Activated CD4-positive, alpha-beta T cell treated with anti-CD3 and anti-CD28 coated beads, Interleukin-2, amount 50 U/mL, for 4 hours (primary cell): ENCODE measurements around the gene CENPW.
A peak's percentile ranks its signal among the peaks of the same experiment; 100 is the strongest.

ENCODE experiments used
- DNase-seq, 2 experiments: peaks; one replicate each; pipeline ENCODE4 v3.0.0-alpha.2; 2020

The CENPW gene

DNA sequence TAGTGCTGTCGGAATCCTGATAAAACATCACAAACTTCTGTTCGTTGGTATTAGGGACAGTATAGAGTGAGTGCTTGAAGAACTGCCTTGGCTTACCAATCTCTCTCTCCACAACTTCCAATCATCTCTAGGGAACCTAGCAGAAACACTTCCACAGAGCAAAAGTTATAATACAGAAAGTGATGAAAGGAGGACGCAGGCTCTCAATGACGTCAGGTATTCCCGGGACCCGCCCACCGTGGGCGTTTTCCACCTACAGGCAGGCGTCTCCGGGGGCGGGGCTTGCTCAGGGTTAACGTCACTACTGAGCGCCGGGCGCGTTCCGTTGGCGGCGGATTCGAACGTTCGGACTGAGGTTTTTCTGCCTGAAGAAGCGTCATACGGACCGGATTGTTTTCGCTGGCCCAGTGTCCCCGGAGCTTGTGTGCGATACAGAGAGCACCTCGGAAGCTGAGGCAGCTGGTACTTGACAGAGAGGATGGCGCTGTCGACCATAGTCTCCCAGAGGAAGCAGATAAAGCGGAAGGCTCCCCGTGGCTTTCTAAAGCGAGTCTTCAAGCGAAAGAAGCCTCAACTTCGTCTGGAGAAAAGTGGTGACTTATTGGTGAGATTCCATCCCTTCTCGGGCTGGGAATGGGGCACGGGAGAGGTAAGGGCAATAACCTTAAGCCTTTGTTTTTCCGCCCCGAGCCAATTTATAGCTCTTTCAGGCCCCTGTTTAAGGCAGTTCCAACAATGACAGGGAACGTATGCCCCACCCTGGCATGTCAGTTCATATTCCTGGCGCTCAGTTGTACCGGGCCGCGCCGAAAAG lies at the start of gene CENPW:
CENPW (plus strand) TSS at position 320 of the 814 bp plus-strand sequence; CDS start at position 479, 159 bp downstream.
- DNase-seq, result peak; percentile 93 to 94

DNA sequence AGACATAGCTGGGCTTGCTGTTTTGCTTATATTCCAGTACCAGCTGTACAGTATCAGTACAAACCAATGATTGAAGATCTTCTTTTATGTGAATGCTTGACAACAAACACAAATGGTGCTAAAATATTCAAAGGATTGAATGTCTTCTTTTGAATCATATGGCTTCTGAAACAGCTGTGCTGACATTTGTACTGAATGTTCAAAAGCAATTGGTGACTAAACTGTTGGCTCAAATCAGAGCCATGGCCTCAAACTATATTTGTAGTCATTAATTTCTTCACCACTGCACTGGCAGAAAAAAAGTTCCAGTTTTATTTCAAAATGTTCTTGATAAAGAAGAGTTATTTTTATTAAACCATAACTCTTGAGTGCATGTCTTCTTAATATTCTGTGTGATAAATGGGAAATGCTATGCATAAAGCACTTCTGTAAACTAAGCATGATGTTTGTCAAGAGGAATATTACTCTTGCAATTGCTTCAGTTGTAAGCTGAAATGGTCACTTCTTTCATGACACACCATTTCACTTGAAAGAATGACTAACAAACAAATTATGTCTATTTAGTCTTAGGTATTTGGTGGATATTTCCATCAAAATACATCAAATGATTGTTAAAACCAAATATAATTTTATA lies 45.9 kb upstream of the CENPW start:
- DNase-seq, result no peak

DNA sequence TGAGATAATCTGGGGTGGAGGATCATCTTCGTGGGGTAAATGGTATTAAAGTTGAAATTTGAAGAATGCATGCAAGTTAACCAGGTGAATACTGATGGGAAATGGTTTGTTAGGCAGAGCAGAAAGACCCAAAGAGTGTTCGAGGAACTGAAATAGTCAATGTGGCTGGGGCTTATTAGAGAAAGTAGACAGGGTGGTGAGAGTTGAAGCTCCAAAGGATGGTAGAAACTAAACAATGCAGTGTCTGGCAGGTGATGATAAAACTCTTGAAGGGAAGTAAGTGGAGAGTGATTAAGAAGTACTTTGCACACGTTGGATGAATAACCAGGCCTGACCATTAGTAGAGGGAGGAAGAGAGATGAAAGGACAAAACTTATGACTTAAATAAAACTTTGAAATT lies 39.8 kb upstream of the CENPW start:
- no peak for DNase-seq

DNA sequence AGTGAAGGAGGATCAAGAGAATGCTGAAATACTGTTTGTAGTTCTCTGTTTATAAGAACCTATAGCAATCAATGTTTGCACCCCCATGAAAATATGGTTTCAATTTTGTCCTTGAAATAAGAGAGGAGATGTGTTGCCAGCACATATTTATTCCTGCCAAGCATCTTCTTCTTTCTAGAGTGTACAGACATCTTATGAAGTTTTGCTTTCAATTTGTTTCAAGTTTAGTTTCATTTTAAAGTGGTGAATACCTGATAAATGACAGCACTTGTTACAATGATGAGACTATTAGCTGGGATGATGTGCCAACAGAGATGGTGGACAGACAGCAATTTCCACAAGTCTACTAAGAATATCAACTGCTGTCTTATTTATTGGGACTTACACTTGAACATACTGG lies 39.2 kb upstream of the CENPW start:
- no peak for DNase-seq

DNA sequence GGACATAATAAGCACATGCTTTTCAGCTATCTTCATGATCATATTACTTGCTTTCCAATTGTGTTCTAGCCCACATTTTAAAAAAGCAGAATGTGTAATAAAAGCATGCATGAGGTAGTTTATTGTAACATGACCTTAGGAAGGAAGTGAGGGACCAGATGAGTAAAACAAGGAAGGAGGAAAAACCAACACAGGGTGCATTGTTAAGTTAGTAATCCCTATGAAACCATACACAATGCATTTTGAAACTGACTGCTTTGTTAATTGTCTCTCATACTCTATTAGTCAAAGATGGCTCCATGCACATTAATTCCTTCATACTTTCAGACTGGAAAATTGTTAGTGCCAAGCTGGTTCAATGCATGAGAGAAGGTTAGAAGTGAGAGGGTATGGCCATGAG lies 37.7 kb upstream of the CENPW start:
- no peak for DNase-seq

DNA sequence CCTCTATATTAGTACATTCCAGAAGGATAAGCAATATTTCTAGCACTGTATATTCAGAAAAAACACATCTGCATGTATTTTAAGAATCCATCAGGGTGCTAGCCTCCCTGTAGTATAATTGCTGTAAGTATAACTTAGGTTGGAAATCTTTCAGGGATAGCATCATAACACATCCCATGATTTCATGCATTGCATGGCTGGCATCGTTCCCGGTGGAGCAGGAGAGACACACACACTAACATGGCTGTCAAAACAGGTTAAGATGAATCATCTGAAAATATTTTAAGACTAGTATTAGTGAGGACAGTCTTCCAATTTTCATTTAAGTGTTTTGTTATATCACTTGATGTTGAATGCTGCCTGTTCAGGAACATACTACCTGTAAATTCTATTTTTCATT lies 32.1 kb upstream of the CENPW start:
- DNase-seq, result no peak

DNA sequence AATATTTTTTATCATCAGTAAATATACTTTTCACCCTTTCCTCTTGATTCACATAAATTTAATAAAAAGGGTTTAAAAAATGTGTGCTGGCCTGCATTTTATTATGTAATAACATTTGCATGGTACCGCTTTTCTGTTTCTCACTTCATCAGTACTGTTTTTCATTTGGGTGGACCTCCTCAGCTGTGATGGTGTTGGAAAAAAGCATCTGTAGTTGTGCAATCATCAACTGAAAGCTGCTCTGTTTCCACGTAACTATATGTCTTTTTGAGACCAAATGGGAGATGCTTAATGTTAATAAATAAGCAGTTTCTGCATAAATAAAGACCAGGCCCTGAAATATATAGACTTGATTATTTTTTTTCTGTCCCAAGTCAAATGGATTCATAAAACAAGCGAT lies 31.6 kb upstream of the CENPW start:
- DNase-seq, result no peak

DNA sequence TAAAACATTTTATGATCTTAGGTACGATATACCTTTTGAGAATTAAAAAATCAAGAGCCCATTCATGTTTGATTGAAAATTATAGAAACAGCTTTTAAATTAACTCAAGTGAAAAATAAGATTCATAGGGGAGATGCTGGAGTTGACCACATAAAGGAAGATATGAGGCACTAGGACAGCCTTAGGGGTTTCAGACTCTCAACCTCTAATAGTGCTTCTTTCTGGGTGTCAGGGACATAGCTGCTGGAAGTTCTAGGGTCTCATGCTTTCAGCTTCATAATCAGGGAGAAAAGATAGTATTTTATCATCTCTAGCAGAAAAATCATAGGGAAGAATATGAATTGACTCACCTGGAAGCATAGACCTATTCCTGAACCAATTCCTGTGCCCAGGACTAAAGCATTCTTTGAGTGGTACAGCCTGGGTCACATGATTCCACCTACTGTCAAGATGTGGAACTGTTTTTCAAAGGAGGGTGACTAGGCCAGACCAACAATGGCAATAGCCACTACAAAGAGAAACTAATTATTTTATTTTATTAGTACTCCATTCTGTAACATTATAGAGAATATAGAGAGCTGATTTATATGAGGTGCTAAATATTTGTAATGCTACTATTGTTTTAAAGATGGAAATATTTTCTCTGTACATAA lies 27.8 kb upstream of the CENPW start:
- DNase-seq, result no peak

DNA sequence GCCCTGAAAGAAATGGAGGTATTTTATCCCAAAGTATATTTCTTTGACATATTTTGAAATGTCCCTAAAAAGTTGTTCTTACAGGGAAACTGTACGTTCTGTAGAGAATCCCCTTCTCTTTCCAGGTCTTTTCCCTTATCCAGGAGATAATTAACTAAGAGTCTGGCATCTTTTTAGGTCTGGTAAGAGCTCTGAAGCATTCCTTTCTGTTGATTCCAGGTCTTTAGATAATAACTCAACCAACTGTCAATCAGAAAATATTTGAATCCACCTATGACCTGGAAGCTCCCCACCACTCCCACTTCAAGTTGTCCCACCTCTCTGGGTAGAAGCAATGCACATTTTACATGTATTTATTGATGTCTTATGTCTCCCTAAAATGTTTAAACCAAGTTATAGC lies 26.0 kb upstream of the CENPW start:
- DNase-seq, result no peak

DNA sequence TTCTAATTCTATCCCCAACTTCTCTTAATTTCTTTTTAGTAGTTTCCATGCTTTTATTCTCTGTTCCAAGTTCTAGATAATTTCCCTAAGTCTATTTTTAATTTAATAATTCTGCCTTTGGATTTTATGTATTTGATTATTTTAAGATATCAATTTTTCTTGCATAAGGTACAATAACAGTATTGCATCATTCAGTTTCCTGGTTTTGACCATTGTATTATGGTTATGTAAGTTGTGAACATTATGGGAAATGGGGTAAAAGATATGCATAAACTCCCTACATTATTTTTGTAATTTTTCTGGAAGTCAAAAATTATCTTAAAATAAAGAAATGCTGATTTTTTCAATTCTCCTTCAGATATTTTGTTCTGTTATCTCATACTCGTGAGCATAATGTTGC lies 21.1 kb upstream of the CENPW start:
- DNase-seq, result no peak

DNA sequence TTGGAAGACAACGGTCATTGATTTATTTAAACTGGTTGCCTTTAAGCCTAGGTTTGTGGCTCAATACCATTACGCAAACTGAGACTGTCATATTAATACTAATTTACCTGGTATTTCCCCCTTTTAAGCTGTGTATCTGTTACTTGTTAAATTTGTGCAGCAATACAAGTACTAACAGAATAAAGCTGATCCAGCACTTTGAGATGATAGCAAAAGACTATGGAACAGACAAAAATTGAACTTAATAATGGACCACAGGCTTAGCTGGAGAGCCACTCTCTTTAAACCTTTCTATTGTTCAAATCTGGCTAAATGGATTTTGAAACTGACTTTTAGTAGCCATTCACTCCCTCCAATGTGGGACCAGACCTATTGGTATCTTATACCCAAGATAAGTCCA lies 6.2 kb upstream of the CENPW start:
- DNase-seq, result no peak

DNA sequence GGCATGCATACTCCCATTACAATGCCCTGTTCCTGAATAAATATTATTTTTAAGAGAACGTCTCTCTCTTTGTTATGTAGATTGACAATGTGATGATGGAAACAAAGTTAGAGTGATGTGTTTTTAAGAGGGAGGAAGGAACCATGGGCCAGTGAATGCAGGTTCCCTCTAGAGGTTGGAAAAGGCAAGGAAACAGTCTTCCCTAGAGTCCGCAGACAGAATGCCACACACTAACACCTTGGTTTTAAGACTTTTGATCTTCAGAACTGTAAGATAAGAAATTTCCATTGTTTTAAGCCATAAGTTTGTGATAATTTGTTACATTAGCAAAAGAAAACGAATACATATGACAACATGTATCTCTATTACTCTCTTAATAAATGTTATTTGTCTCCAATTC lies 4.7 kb upstream of the CENPW start:
- no peak for DNase-seq

DNA sequence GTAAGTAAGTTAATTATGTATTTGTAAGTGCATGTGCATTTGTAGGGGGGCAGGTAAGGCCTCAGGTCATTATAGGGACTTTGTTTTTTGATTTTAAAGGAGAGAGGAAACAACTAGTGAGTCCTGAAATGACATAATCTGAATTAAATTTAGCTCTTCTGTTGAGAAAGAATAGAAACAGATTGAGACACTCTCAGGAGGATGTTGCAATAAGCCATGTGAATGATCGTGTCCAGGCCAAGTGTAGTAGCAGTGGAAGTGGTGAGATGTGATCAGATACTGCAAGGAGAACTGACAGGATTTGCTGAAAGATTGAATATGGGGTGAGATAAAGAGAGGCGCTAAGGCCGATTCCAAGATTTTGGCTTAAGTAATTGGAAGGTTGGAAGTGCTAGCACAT lies 2.6 kb upstream of the CENPW start:
- no peak for DNase-seq

DNA sequence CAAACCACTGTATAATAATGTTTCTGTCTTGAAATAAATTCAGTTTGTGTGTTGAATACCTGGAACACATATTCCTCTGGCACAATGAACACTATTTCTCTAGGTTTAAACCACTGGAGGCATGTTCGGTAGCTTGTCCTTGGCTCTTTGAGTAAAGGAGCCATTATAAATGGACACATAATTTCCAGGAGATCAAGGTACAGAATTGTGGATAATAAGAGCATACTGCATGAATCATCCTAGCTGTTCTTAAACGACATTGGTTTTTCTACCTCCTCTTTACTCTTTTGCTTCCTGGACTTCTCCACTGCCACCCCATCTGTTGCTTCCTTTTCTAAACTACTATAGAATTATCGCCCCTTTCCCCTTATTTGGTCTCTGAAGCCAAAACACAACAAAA lies 1.2 kb downstream of the CENPW start:
- no peak for DNase-seq

DNA sequence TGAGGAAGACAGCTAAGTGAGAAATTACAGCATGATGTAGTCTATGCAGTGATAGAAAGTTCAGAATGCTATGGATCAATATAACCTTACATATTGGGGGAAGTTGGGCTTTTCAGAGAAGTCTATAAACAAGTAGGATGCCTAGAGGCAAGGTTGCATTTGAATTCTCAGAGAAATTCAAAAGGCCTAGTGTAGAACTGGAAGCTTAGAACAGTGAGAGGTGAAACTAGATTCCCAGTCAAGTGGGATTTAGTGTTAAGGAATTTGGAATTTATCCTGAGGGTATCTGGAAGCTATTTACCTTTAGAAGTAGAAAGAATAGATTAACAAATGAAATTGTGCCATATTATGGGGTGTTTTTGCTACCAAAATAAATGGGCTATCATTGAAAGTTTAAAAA lies 4.3 kb downstream of the CENPW start:
- DNase-seq, result no peak

DNA sequence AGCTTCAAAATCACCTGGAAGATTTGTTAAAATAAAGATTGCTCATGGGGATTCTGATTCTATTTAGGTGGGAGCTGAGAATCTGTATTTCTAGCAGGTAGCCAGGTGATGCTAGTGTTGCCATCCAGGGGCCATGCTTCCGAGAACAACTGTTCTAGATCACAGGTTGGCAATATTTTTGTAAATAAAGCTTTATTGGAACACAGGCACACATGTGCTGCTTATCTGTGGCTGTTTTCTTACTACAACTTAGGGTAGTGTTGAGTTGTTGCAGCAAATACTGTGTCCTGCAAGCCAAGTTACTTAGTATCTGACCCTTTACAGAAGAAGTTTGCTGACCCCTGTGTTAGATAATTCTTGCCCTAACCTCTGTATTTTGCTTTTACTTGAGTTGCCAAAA lies 12.0 kb downstream of the CENPW start:
- DNase-seq, result no peak

DNA sequence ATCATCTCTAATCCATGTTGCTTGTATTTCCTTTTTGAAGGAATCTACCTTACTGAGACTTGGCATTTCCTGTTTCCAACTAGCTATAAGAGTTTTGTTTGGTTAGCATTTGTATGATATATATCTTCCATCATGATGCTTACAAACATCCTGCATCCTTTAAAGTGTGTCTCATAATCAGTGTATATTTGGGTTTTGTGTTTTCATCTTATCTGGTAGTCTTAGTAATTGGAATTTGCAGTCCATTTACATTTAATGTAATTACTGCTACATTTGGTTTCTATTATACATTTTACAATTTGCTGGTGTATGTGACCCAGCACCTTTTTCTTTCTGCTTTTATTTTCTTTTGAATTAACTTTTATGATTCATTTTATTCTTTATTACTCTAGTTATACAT lies 12.6 kb downstream of the CENPW start:
- no peak for DNase-seq

DNA sequence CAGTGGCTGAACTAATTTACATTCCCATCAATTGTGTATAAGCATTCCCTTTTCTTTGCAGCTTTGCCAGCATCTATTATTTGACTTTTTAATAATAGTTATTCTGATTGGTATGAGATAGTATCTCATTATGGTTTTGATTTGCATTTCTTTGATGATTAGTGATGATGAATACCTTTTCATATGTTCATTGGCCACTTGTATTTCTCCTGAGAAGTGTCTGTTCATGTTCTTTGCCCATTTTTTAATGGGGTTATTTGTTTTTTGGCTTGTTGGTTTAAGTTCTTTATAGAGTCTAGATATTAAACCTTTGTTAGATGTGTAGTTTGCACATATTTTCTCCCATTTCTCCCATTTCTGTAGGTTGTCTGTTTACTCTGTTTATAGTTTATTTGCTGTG lies 16.6 kb downstream of the CENPW start:
- DNase-seq, result no peak

DNA sequence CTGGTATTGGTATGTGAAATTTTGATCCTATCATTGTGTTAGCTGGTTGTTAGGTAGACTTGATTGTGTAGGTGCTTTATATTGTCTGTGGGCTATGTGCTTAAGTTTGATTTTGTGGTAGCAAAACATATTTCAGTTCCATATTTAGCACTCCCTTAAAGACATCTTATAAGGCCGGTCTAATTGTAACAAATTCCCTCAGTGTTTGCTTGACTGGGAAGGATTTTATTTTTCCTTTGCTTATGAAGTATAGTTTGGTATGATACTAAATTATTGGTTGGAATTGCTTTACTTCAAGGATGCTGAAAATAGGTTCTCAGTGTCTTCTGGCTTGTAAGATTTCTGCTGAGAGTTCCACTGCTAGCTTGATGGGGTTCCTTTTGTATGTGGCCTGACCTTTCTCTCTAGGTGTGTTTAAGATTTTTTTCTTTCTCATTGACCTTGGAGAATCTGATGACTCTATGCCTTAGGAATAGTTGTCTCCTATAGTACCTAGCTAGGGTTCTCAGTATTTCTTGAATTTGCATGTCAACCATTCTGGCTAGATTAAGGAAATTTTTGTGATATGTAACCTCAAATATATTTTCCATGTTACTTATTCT lies 20.1 kb downstream of the CENPW start:
- DNase-seq, result no peak

DNA sequence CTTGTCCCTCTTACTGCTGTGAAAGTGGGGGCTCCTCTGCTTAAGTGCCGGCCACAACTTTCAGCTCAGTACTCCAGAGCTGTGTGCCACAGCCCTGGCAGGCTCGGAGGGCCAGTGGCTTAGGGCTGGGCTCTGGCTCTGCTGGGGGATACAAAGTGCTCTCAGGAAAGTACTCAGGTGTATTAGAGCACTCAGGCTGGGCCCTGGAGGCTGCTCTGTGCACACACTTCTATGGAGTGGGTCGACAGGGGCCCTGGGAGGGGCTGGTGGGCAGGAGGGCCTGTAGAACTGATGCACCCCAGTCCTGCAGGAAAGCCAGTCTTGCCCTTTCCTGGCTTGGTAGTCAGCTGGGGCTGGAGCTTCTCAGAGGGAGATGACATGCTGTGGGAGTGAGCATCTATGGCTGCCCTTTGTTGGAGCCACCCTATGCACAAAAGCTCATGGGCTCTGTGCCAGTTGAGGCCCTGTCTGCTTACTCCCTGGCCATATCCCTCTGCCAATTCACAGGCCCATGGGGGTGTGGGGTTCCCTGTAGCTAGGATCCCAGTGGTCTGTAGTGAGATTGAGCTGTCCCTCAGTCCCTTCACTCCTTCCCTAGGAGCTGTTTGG lies 22.0 kb downstream of the CENPW start:
- no peak for DNase-seq

DNA sequence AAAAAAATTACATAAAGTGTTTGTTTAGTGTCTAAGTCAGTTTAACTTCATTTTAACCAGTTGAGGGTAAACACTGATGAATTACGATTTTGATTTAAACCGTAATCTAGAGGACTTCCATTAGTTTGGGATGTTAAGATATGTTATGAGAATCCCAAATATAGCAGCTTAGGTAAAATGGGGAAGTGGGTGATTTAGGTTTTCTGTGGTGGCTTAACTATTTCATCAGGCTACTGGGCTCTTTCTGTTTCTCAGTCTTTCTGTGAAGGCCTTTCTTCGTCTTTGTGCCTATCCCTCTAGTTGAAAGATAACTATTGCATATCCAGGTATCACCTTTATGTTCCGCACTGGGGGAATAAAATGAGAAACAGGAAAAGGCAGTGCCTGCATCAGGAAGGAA lies 27.9 kb downstream of the CENPW start:
- DNase-seq, result no peak

DNA sequence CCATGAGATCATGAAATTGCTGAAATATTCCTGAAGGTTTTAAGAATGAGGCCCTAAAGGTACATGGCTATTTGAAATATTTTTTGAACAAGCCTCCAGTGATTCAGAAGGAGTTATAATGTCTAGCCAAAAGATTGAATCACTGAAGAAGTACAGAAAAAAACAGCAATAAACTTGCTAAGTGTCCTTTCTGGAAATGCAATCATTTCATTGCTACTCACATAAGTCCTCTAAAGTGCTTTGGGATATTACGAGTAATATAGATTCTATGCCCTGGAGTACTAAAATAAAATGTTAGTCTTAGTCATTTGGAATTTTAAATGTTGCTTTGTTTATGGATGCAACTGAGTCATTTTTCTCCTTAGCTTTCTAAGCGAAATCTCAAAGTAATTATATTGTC lies 32.7 kb downstream of the CENPW start:
- no peak for DNase-seq

DNA sequence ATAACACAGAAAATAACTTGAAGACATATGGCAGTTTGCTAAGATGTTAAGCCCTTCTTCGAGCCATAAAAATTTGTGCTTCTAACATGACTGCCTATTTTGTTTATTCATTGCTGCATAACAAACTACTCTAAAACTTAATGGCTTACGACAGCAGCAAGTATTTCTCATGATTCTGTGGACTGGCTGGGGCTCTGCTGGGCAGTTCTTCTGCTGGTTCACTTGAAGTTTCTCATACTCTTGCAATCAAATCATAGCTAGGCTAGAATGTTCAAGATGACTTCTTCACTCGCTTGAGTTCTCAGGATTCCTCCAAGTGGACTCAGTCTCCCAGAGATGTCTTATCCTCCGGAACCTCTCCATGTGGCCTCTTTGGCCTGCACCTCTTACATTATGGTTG lies 33.4 kb downstream of the CENPW start:
- DNase-seq, result no peak
